ENCODE data around the gene SCAMP4.
A peak's percentile ranks its signal among the peaks of the same experiment; 100 is the strongest.
"Not testable (repeated sequence)": the region's sequence is repeated elsewhere in the genome, so short reads cannot be mapped to it uniquely, and the experiment has no call there.

Gene SCAMP4

DNA sequence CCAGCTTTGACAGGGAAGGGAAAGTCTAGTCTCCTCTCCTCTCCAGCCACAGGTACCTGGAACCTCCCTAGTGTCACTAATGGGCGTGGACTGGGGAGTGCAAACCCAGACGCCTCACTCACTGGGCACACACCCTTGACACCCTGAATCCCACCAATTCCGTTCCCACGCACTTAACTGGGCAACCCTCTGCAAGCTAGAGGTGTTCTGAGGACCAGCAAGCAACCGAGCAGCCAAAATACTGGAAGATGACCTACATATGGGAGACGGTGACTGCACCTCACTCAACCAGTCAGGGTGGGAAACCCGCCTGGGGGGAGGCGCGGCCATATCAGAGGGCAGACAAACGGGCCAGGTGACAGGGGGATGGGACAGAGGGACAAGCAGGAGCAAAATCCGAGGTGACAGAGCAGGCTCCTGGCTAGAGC lies 20.9 kb upstream of the SCAMP4 start:
- no peak for FAIRE-seq

DNA sequence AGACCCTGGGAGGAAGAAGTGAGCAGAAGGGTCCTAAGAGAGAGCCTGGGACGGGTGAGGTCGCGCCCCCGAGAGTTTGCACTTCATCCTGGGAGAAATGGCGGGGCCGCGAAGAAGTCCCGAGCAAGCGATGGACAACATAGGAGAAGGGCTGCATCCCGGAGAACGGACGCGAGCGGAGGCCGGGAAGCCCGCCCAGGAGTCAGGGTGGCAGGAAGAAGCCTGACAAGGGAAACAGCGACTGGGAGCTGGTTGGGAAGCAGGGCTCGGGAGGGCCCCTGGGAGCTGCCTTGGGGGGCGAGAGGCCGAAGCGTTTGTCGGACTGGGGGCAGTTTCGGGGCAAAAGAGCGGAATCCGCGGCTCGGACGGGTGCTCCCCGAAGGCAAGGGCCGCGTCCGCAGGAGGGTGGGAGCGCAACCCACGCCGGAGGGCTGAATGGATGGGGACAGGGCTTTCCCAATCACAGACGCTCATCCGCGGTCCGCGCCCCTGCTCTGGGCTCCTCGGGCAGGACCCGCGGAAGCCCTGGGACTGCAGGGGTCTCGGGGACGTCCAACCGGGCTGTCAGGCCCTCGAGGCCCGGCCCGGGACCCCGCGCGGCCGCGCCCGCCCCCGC lies 20.4 kb upstream of the SCAMP4 start:
- FAIRE-seq, result no peak

DNA sequence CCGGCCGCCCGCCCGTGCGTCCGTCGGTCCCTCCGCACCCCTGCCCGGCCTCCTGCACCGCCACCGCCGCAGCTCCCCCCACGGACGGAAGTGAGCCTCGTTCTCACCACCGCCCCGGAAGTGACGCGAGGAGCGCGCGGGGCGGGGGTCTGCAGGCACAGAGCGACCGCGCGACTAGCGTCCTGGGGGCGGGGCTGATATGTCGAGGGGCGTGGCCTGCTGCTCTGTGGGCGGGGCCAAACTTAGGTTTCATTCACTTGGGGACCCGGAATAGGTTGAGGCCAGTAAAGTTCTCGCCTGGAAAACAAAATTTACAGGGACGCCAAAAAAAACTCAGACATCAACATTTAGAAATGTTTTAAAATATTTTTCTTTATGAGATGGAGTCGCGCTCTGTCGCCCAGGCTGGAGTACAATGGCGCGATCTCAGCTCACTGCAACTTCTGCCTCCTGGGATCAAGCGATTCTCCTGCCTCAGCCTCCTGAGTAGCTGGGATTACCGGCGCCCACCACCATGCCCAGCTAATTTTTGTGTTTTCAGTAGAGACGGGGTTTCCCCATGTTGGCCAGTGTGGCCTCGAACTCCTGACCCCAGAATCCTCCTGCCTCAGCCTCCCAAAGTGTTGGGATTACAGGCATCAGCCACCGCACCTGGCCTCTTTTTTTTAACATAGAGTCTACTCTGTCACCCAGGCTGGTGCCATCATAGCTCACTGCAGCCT lies 19.6 kb upstream of the SCAMP4 start, which contains the start of gene ABHD17A:
Gene ABHD17A, minus strand, starts transcription at position 99 of the 722 bp plus-strand sequence. CDS start 3,930 bp downstream, outside the sequence.
- peak; percentile 84 for FAIRE-seq

DNA sequence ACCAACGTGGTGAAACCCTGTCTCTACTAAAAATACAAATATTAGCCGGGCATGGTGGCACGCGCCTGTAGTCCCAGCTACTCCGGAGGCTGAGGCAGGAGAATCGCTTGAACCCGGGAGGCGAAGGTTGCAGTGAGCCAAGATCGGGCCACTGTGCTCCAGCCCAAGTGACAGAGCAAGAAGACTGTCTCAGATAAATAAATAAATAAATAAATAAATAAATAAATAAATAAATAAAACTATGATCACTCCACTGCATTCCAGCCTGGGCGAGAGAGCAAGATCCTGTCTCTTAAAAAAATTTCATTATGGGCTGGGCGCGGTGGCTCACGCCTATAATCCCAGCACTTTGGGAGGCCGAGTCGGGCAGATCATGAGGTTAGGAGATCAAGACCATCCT lies 18.8 kb upstream of the SCAMP4 start:
- FAIRE-seq, result not testable (repeated sequence)

DNA sequence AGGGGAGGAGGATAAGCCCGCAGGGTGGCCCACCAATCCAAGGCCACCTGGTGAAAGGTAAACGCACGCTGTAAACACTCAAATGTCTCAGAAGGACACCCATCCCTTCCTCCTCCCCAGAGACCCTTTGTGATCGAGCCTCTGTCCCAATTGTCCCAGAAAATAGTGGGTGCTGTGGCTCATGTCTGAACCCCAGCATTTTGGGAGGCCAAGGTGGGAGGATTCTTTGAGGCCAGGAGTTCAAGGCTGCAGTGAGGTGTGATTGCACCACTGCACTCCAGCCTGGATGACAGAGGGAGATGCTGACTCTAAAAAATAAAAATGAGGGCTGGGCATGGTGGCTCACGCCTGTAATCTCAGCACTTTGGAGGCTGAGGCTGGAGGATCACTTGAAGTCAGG lies 16.8 kb upstream of the SCAMP4 start:
- FAIRE-seq, result no peak

DNA sequence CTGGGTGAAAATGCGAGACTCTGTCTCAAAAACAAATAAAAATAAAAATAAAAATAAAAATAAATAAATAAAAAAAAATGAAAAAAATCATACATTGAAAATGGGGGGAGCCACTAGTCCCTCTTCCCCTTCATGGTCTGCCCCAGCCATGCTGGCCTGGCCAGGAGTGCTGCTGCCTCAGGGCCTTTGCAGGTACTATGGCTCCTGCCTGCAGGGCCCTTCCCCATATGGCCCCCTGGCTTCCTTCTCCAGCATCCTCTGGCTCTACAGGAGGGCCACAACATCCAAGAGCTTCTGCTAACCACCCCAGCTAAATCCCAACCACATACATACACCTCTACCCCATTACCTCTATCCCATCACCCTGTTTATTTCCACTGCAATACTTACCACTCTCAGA lies 15.3 kb upstream of the SCAMP4 start:
- FAIRE-seq, result no peak

DNA sequence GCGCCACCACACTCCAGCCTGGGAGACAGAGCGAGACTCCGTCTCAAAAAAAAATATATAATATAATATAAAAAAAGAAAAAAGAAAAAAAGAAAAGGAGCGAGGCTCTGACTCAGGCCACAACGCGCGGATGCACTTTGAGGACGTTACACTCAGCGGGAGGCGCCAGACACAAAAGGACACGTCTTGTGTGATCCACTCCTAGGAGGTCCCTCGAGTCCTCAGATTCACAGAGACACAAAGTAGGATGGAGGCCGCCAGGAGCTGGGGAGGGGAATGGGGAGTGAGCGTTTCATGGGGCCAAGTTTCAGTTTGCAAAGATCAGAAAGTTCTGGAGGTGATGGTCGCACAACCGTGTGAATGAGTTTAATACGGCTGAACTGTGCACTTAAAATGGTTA lies 11.4 kb upstream of the SCAMP4 start:
- FAIRE-seq, result no peak

DNA sequence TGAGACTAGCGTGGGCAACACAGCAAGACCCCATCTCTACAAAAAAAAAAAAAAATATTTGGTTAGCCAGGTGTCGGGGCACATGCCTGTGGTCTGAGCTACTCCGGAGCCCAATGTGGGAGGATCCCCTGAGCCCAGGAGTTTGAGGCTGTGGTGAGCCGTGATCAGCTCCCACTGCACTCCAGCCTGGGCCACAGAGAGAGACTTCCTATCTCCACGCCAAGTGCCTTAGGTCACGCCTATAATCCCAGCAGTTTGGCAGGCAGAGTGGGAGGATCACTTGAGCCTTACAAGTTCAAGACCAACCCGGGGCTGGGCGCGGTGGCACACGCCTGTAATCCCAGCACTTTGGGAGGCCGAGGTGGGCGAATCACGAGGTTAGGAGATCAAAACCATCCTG lies 8.7 kb upstream of the SCAMP4 start:
- no peak for FAIRE-seq

DNA sequence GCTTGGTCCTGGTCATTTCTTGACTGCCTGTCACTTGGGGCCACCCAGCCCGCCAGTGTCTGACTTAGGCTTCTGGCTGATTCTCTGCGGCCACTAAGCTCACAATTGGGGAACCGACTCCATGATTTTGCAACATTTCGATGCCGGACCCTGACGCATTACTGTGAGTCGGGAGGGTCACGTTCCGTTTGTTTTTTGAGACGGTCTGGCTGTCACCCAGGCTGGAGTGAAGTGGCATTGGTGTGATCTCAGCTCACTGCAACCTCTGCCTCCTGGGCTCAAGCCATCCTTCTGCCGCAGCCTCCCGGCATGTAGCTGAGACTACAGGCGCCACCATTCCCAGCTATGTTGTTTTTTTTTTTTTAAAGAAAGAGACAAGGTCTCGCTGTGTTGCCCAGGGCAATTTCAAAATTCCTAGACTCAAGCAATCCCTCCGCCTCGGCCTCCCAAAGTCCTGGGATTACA lies 3.2 kb upstream of the SCAMP4 start:
- FAIRE-seq, result no peak

DNA sequence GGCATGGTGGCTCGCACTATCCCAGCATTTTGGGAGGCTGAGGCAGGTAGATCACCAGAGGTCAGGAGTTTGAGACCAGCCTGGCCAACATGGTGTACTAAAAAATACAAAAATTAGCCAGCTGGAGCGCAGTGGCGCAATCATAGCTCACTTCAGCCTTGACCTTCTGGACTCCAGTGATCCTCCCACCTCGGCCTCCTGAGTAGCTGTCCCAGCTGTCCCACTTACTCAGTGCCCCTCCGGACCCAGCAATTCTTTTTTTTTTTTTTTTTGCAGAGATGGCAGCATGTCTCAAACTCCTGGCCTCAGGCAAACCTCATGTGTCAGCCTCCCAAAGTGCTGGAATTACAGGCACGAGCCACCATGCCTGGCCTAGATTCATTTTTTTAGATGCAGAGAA lies 2.3 kb upstream of the SCAMP4 start:
- no peak for FAIRE-seq

DNA sequence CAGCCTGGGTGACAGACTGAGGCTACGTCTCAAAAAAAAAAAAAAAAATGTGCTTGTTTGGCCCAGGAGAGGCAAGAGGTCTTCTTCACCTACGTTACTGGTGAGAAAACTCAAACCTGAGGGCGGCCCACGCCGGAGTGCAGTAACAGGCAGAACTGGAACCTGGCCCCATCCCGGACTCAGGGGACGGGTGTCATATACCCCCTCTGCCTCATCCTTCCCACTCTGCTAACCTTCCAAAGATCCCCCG lies 414 bp upstream of the SCAMP4 start:
- FAIRE-seq, result no peak

DNA sequence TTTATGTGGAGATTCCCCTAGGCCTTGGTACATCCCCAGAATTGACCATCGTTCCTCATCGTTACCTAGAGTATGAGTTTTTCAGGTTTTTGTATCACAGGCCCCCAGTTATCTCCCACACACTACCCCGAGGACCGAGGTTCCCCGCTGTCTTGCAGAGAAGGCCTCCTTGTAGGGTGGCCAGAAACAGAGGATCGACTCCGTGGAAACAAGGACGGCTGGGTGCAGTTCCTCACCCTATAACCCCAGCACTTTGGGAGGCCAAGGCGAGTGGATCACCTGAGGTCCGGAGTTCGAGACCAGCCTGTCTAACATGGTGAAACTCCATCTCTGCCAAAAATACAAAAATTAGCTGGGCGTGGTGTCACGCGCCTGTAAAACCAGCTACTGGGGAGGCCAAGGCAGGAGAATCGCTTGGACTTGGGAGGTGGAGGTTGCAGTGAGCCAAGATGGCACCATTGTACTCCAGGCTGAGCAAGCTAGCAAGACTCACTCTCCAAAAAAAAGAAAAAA lies 720 bp downstream of the SCAMP4 start:
- no peak for FAIRE-seq

DNA sequence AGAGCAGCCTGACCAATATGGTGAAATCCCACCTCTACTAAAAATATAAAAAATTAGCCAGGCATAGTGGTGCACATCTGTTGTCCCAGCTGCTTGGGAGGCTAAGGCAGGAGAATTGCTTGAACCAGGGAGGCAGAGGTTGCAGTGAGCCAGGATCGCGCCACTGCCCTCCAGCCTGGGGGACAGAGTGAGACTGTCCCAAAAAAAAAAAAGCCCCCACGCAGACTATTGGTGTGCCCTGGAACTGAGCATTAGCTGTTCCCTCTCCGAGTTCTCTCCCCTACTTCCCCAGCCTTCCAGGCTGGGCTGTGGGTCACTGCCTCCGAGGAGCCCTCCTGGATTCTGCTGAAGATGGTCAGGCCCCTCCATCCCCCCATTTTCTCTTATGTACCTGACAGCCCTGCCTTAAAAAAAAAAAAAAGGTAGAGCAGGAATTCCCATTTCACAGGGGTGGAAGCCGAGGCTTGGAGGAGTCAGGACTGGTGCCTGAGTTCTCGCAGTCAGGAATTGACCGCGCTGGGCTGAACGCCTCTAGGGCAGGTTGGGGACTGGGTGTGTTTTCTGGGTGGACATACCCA lies 1.9 kb downstream of the SCAMP4 start:
- no peak for FAIRE-seq

DNA sequence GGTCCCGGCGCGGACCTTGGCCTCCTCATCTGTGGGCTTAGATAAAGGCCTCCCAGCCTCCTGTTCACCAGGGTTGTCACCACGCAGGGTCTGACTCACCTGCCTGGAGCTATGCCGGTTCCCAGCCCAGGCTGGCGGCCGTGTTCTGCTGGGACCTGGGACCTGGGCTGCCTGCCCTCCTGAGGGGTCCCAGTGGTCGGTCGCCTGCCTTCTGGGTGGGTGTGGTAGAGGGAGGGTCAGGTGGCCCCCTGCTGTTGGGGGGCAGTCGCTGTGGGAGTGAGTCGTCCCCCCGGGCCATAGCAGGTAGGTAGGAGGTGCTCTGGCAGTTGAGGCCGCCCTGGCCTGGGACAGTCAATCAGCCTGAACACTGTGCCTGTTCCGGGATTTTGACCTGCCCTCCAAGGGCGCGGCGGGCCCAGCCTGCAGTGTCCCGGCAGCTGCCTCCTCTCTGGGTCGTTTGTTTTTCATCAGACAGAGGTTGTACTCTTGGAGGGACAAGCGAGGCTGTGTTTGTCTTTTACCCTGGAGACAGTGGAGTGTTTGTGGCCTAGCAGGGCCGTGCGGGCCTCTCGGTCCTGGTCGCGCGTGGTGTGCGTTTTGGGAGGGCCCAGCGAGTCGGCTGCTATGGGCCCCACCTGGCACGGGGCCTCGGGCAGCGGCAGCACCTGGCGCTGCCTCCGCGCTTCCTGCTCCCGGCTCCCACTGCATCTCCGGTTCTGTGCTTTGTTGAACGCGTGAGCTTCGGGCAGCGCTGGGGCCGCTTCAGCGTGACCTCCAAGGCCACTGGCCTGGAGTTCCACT lies 2.6 kb downstream of the SCAMP4 start:
- FAIRE-seq, result no peak

DNA sequence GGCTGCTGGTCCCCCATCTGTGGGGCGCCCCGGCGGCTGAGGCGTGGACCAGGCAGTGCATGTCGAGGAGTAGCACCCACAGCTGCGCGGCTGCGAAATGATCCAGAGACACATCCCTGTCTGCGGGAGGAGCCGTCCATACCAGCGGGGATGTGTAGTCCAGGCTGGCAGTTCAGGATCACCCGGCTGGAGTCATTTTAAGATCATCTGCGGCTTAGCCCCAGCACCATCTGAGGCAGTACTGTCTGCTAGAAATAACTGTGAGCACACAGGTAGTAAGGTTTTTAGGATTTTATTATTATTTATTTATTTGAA lies 3.1 kb downstream of the SCAMP4 start:
- no peak for FAIRE-seq

DNA sequence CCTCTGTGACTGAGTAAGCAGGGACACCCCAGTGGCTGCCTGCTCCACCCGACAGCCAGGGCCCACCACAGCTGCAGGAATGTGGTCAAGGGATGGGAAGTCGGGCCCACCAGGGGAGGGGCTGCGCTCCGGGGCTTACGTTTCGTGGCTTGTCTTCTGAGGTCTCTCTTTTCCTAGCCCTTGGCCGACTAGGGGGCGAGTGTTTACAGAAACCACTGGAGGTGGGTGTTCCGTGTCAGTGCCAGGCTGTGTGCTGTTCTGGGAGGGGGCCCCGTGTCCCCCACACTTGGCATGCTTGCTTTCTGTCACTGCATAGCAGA lies 4.5 kb downstream of the SCAMP4 start:
- no peak for FAIRE-seq

DNA sequence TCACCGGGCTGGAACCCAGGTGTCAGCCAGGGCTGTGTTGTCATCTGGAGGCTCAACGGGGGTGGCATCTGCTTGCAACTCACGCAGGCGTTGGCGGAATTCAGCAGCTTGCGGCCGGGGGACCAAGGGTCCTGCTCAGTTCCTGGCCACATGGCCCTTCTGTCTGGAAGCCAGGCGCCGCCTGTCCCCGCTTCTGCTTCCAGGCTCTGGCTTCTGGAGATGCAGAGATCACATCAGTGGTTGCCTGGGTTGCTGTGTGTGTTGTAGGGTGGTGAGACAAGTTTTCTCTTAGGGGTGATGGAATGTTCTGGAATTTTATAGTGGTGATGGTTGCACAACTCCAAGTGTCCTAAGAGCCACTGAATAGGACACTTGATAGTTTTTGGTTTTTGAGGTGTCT lies 5.0 kb downstream of the SCAMP4 start:
- FAIRE-seq, result no peak

DNA sequence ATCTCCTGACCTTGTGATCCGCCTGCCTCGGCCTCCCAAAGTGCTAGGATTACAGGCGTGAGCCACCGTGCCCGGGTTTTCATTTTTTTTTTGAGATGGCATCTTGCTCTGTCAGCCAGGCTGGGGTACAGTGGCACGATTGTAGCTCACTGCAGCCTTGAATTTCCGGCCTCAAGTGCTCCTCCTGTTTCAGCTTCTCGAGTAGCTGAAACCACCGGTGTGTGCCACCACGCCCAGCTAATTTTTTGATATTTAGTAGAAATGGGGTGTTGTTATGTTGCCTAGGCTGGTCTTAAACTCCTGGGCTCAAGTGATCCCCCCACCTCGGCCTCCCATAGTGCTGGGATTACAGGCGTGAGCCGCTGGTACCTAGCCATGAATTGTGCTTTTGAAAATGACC lies 5.9 kb downstream of the SCAMP4 start:
- no peak for FAIRE-seq

DNA sequence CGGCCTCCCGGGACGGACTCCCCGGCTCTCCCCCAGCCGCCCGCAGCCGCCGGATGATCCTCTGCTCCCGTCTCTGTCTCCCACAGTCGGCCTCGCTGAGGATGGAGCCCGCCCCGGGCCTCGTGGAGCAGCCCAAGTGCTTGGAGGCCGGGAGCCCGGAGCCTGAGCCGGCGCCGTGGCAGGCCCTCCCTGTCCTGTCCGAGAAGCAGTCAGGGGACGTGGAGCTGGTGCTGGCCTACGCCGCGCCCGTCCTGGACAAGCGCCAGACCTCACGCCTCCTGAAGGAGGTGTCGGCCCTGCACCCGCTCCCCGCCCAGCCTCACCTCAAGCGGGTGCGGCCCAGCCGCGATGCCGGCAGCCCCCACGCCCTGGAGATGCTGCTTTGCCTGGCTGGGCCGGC lies 6.8 kb downstream of the SCAMP4 start:
- FAIRE-seq, result no peak

DNA sequence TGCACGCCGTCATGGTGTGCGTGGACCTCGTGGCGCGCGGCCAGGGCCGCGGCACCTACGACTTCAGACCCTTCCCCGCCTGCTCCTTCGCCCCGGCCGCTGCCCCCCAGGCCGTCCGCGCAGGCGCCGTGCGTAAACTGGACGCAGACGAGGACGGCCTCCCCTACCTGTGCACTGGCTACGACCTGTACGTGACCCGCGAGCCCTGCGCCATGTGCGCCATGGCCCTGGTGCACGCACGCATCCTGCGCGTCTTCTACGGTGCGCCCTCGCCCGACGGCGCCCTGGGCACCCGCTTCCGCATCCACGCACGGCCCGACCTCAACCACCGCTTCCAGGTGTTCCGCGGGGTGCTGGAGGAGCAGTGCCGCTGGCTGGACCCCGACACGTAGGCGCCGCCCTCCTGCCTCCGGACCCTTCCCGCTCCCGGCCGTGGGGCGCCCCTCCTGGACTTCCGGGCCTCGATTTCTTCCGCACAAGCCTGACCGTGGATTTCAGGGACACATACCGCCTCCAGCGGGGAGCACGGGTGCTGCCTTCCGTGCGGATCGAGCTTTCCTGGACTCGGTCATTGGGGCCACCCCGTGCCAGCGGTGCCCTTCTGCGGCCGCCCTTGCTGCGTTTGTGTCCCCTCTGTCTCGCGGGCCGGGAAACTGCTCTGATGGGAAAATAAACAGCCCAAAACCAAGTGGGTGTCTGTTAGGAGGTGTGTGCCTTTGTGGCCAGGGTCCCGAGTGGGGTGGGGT lies 7.7 kb downstream of the SCAMP4 start:
- no peak for FAIRE-seq

DNA sequence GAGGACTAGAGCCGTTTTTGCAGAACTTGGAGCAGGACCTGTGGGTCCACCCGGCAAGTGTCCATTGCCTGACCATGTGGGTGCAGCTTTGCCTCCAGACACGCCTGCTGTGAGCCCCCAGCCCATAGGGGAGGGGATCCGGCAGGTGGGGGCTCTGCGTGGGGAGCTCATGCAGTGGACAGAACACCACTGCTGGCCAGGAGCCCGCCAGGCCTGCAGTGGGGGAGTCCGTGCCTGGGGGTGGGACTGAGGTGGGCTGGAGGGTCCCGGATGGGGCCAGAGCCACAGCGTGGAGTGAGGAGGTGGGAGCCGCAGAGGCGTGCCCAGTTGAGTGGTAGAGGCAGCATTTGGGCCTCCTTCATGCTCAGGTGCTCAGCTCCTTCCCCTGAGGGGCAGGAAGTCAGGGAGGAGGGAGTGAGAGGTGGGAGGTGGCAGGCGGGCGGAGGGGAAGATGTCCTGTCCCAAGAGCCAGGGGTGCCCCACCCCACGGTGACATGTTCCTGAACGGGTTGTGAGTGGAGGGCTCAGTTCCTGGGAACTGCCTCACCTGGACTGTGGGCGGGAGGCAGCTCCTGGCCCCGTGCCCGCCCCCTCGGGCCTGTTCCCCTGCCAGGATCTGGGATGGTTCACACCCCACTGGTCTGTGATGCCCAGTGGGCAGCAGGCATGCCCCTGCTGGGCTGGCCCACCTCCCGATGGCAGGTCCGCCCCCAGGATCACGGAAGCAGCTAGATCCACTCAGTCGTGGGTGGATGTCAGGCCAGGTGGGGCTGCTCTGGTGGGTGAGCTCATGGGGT lies 8.8 kb downstream of the SCAMP4 start:
- no peak for FAIRE-seq

DNA sequence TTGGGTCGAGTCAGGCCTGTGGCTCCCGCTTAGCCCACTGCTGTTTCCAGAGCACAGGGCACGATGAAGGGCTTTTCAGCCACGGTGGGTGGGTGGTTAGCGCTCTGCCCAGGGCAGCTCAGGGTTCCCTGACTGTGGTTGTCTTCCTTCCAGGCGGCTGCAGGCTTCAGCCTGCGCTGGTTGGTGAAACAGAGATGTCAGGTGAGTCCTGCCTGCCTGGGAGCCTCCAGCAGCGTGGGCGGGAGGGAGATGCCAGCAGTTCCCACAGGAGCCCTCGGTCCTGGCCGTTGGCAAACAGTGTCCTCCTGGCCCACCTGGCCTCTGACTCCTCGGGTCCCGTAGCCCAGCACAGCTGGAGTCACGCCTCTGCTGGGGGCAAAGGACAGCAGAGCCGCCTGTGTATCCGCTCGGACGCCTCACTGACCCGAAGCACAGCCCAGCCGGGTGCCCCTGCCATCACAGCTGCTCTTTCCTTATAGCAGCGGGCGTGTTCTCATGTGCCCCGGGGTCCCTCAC lies 9.7 kb downstream of the SCAMP4 start:
- no peak for FAIRE-seq
